ENCODE measurements around the gene MMGT1. TPM values are rescaled to one million over a fixed set of nuclear protein-coding genes. Genes with fewer than 3 reads are reported as not detected.
A peak's percentile ranks its signal among the peaks of the same experiment; 100 is the strongest.
"Not testable (repeated sequence)": the region's sequence is repeated elsewhere in the genome, so short reads cannot be mapped to it uniquely, and the experiment has no call there.

The MMGT1 gene
- polyA plus RNA-seq, 4 donors: 26.8 to 34.0 (median 28.6) TPM

GRCh38 chrX:135931644-135932487 is 41.9 kb downstream of the MMGT1 start:
- DNase-seq (ENCODE audit: low read depth in 4 of 4, low spot score in 3 of 4): peak in 2 of 4 donors; percentile 2 to 6

- DNase-seq (ENCODE audit: low read depth in 4 of 4, low spot score in 3 of 4): no peak
Observed at GRCh38 chrX:135927897-135928296, 45.9 kb downstream of the MMGT1 start.

- DNase-seq (ENCODE audit: low read depth in 4 of 4, low spot score in 3 of 4): no peak
Observed at GRCh38 chrX:135923353-135923752, 50.4 kb downstream of the MMGT1 start.

GRCh38 chrX:135920516-135920915 is 53.3 kb downstream of the MMGT1 start:
- not testable (repeated sequence) for DNase-seq (ENCODE audit: low read depth in 4 of 4, low spot score in 3 of 4)

GRCh38 chrX:135914404-135914803 is 59.4 kb downstream of the MMGT1 start:
- DNase-seq (ENCODE audit: low read depth in 4 of 4, low spot score in 3 of 4): no peak

Other genes starting within 250 kb of the MMGT1 start
- gene CT45A3, start 205.8 kb downstream of the MMGT1 start, polyA plus RNA-seq (ENCODE audit: insufficient read length in 4 of 4): not detected
- not detected for gene CT45A5, start 188.5 kb downstream of the MMGT1 start, polyA plus RNA-seq (ENCODE audit: insufficient read length in 4 of 4)
- not detected for gene CT45A6, start 171.2 kb downstream of the MMGT1 start, polyA plus RNA-seq (ENCODE audit: insufficient read length in 4 of 4)
- gene CT45A2, start 154.0 kb downstream of the MMGT1 start, polyA plus RNA-seq (ENCODE audit: insufficient read length in 4 of 4): not detected
- gene CT45A7, start 136.7 kb downstream of the MMGT1 start, polyA plus RNA-seq (ENCODE audit: insufficient read length in 4 of 4): under 1 TPM in 1 of 4 donors, not detected in 3; 0.29 TPM
- not detected for gene CT45A8, start 119.5 kb downstream of the MMGT1 start, polyA plus RNA-seq (ENCODE audit: insufficient read length in 4 of 4)
- gene CT45A9, start 102.2 kb downstream of the MMGT1 start, polyA plus RNA-seq (ENCODE audit: insufficient read length in 4 of 4): not detected
- gene CT45A10, start 80.5 kb downstream of the MMGT1 start, polyA plus RNA-seq (ENCODE audit: insufficient read length in 4 of 4): not detected
- gene SAGE1, start 80.3 kb downstream of the MMGT1 start, polyA plus RNA-seq (ENCODE audit: insufficient read length in 4 of 4): not detected
- 10 to 100 TPM; 11.8 to 18.3 (median 16.8) TPM for gene SLC9A6, start 11.4 kb upstream of the MMGT1 start, polyA plus RNA-seq (ENCODE audit: insufficient read length in 4 of 4)
- 100 to 1,000 TPM in 1 of 4 donors, 10 to 100 TPM in 3; 53.1 to 206 (median 77.2) TPM for gene FHL1, start 173.5 kb upstream of the MMGT1 start, polyA plus RNA-seq (ENCODE audit: insufficient read length in 4 of 4)